C4-2B (cell line): Measurements from ENCODE around the gene TMEM35B.

ENCODE experiments used
- CTCF ChIP-seq: fragments of 450-650 bp; conservative IDR thresholded peaks from 2 replicates; pipeline ENCODE4 v1.5.1; 2017; ENCODE audit warnings: mild to moderate bottlenecking
- ZFX ChIP-seq: fragments of 450-650 bp; IDR thresholded peaks from 2 replicates; pipeline ENCODE4 v1.6.1; 2017

- TF ChIP-seq CTCF (no peak), ZFX (no peak)
These were observed 31.3 kb upstream of the TMEM35B start for GRCh38 chr1:35016406-35016805.
